HepG2 (cell line): Measurements from ENCODE around the gene ASCC3. TPM values are rescaled to one million over a fixed set of nuclear protein-coding genes. Genes with fewer than 3 reads are reported as not detected.

Source experiments
- ATAC-seq: fragments of 200-7000 bp; cut with Tn5 transposase; 3 replicates; pipeline ENCODE4 v1.9.1; 2020; ENCODE audit warnings: mild to moderate bottlenecking, moderate library complexity
- BruUV-seq: library from RNA; stranded (reverse); fragments of 400-500 nt; replicated peaks from 2 replicates; lab custom pipeline; 2021; lab: Mats Ljungman, UMichigan
- CTCF ChIA-PET: fragments of 300-600 bp; formaldehyde crosslinking; extraction: SDS; loops from one replicate; lab custom pipeline; 2021; ENCODE audit warnings: low total read pairs, inconsistent platforms, low intra/inter-chr PET ratio; lab: Yijun Ruan, JAX
- POLR2A ChIA-PET: fragments of 350-600 bp; sonication (Branson Sonifier 250); formaldehyde crosslinking; loops from one replicate; lab custom pipeline; 2020; ENCODE audit warnings: antibody characterized with exemption, inconsistent platforms; lab: Yijun Ruan, JAX
- DNase-seq: peaks from one replicate; pipeline ENCODE4 v3.0.0-alpha.2; 2015; ENCODE audit warnings: low spot score
- FAIRE-seq: peaks from 3 replicates; lab custom pipeline; 2011; peaks lifted over from hg19 to GRCh38; lab: Jason Lieb, UNC
- H2AFZ ChIP-seq: one replicate; pipeline ENCODE4 v1.6.1; 2011; ENCODE audit warnings: low read length, inconsistent platforms
- H3K27ac ChIP-seq: fragments of 300-600 bp; 3 replicates; pipeline ENCODE4 v1.8.0; 2011; ENCODE audit warnings: mixed run types, mild to moderate bottlenecking, mixed read lengths, low read length, inconsistent platforms; ENCODE audit not compliant: insufficient read depth; ENCODE audit errors: extremely low read length
- H3K27me3 ChIP-seq, 2 experiments: fragments of 200-600 bp in 1 of 2; 2 replicates in 1 of 2; 3 replicates in 1 of 2; pipeline versions ENCODE4 v1.6.0 to v1.8.0; 2011; ENCODE audit warnings: low read length in 2 of 2, mild to moderate bottlenecking in 2 of 2, moderate library complexity in 2 of 2, inconsistent platforms in 1 of 2; ENCODE audit not compliant: insufficient read depth in 2 of 2, control insufficient read depth in 1 of 2
- H3K36me3 ChIP-seq, 2 experiments: fragments of 200-600 bp in 1 of 2; replicated peaks in 1 of 2; 2 replicates in 1 of 2; 3 replicates in 1 of 2; pipeline versions ENCODE4 v1.5.1 to v1.8.0; 2011; ENCODE audit warnings: low read length in 2 of 2, inconsistent platforms in 1 of 2; ENCODE audit not compliant: insufficient read depth in 2 of 2, control insufficient read depth in 1 of 2
- H3K4me1 ChIP-seq: 2 replicates; pipeline ENCODE4 v1.5.1; 2012; ENCODE audit warnings: low read length, inconsistent platforms; ENCODE audit not compliant: insufficient read depth
- H3K4me2 ChIP-seq: 2 replicates; pipeline ENCODE4 v1.6.0; 2011; ENCODE audit warnings: low read depth, low read length, inconsistent platforms
- H3K4me3 ChIP-seq, 3 experiments: fragments of 200-600 bp in 1 of 3; sonication (generic), shearing (Covaris generic) in 1 of 3; replicated peaks in 1 of 3; 2 replicates each; pipeline ENCODE4 v1.5.1; 2011 to 2016; ENCODE audit warnings: low read length in 3 of 3, inconsistent platforms in 2 of 3, low read depth in 2 of 3, mild to moderate bottlenecking in 2 of 3, control low read depth in 1 of 3, mixed read lengths in 1 of 3; ENCODE audit not compliant: insufficient read depth in 1 of 3
- H3K79me2 ChIP-seq: one replicate; pipeline ENCODE4 v1.6.1; 2011; ENCODE audit warnings: low read length, inconsistent platforms; ENCODE audit not compliant: insufficient read depth
- H3K9ac ChIP-seq: 2 replicates; pipeline ENCODE4 v1.6.0; 2011; ENCODE audit warnings: mild to moderate bottlenecking, low read depth, low read length, inconsistent platforms; ENCODE audit not compliant: insufficient read depth
- H3K9me3 ChIP-seq: 2 replicates; pipeline ENCODE4 v1.5.1; 2012; ENCODE audit warnings: mild to moderate bottlenecking, low read length
- H4K20me1 ChIP-seq: 2 replicates; pipeline ENCODE4 v1.6.0; 2011; ENCODE audit warnings: inconsistent platforms, mild to moderate bottlenecking, low read length, moderate library complexity; ENCODE audit not compliant: insufficient read depth
- ARNT2 ChIP-seq: sonication (generic); formaldehyde crosslinking; IDR thresholded peaks from 2 replicates; pipeline ENCODE4 v1.8.0; 2022; ENCODE audit warnings: mild to moderate bottlenecking, low read depth, missing genetic modification reagents, moderate library complexity
- ATF1 ChIP-seq: IDR thresholded peaks from 2 replicates; pipeline ENCODE4 v1.6.1; 2016; ENCODE audit warnings: mild to moderate bottlenecking, control low read depth
- BRCA1 ChIP-seq: sonication (generic); formaldehyde crosslinking; IDR thresholded peaks from 2 replicates; pipeline ENCODE4 v1.4.0; 2020; ENCODE audit warnings: missing genetic modification reagents
- CREM ChIP-seq, 2 experiments: sonication (generic) in 1 of 2; formaldehyde crosslinking in 1 of 2; IDR thresholded peaks; 2 replicates each; pipeline versions ENCODE4 v1.4.0 to v1.6.1; 2016 to 2020; ENCODE audit warnings: antibody characterized with exemption in 1 of 2, mild to moderate bottlenecking in 1 of 2, missing genetic modification reagents in 1 of 2
- FOXP4 ChIP-seq: sonication (generic); formaldehyde crosslinking; IDR thresholded peaks from 2 replicates; pipeline ENCODE4 v1.4.0; 2020; ENCODE audit warnings: missing genetic modification reagents
- KLF9 ChIP-seq: IDR thresholded peaks from 2 replicates; pipeline ENCODE4 v1.6.1; 2016; ENCODE audit warnings: low read depth
- MIER2 ChIP-seq: IDR thresholded peaks from 2 replicates; pipeline ENCODE4 v1.6.1; 2016; ENCODE audit warnings: missing biosample characterization, missing genetic modification reagents
- RAD21 ChIP-seq: fragments of 450-650 bp; formaldehyde crosslinking; IDR thresholded peaks from 2 replicates; pipeline ENCODE4 v1.5.0; 2020; ENCODE audit warnings: mild to moderate bottlenecking
- TFAP4 ChIP-seq: sonication (generic); IDR thresholded peaks from 2 replicates; pipeline ENCODE4 v1.6.1; 2016; ENCODE audit warnings: low read depth, borderline replicate concordance
- ZC3H13 ChIP-seq: sonication (generic); formaldehyde crosslinking; IDR thresholded peaks from 2 replicates; pipeline ENCODE4 v1.8.1; 2023; ENCODE audit warnings: mild to moderate bottlenecking, missing genetic modification reagents, moderate library complexity
- ZFP1 ChIP-seq: IDR thresholded peaks from 2 replicates; pipeline ENCODE4 v1.6.1; 2016
- ZMYM2 ChIP-seq: sonication (generic); formaldehyde crosslinking; IDR thresholded peaks from 2 replicates; pipeline ENCODE4 v1.8.0; 2022; ENCODE audit warnings: mild to moderate bottlenecking, missing genetic modification reagents
- ZNF34 ChIP-seq: sonication (generic); formaldehyde crosslinking; IDR thresholded peaks from 2 replicates; pipeline ENCODE4 v1.4.0; 2020; ENCODE audit warnings: mild to moderate bottlenecking, missing genetic modification reagents, borderline replicate concordance
- ZNF414 ChIP-seq: sonication (generic); formaldehyde crosslinking; IDR thresholded peaks from 2 replicates; pipeline ENCODE4 v1.5.0; 2020; ENCODE audit warnings: missing genetic modification reagents
- ZZZ3 ChIP-seq: sonication (generic); formaldehyde crosslinking; IDR thresholded peaks from 2 replicates; pipeline ENCODE4 v1.4.0; 2020; ENCODE audit warnings: missing genetic modification reagents, mild to moderate bottlenecking, borderline replicate concordance
- WGBS: methylation state at CpG from one replicate; pipeline ENCODE4 v1.1.6; 2017; ENCODE audit warnings: low lambda C conversion rate; 5-methylcytosine and 5-hydroxymethylcytosine counted together
- in situ Hi-C: cut with HindIII; loops from 2 replicates; pipeline ENCODE4 v1.10.0; 2017; ENCODE audit warnings: low pct_unique_long_range_greater_than_20kb; ENCODE audit not compliant: extremely low pct_ligation_motif_present
- intact Hi-C: fragments of 100-400 bp; cut with micrococcal nuclease; formaldehyde crosslinking; loops from one replicate; pipeline ENCODE4 v1.10.0; 2022; ENCODE audit not compliant: unreplicated experiment
- polyA plus RNA-seq, 8 experiments: library from polyadenylated mRNA; depleted of rRNA in 3 of 8; stranded (reverse) in 7 of 8; unstranded in 1 of 8; fragments of >200 nt; fragmentation: Illumina TruSeq in 4 of 8; extraction: Trizol in 4 of 8; gene quantifications; 2 replicates each; pipeline versions ENCODE4 v1.2.1 to v1.2.3, GENCODE V29; 2011 to 2016; ENCODE audit warnings: low read depth in 4 of 8, missing spikeins in 1 of 8, mixed read lengths in 1 of 8; ENCODE audit not compliant: insufficient read depth in 1 of 8
- total RNA-seq, 5 experiments: library from RNA; depleted of rRNA; stranded (reverse); fragments of >200 nt; fragmentation: Illumina TruSeq; extraction: Trizol; gene quantifications; 2 replicates each; pipeline ENCODE4 v1.2.3, GENCODE V29; 2016; ENCODE audit warnings: low read depth in 1 of 5
- TF ChIP-seq, protein P1 (sequence below): sonication (generic); formaldehyde crosslinking; IDR thresholded peaks from 2 replicates; pipeline ENCODE4 v1.9.0; 2021; ENCODE audit warnings: missing genetic modification reagents, mild to moderate bottlenecking, borderline replicate concordance
- TF ChIP-seq, protein P2 (sequence below): sonication (generic); formaldehyde crosslinking; IDR thresholded peaks from 2 replicates; pipeline ENCODE4 v1.9.0; 2021; ENCODE audit warnings: missing genetic modification reagents, borderline replicate concordance
- TF ChIP-seq, protein P3 (sequence below): IDR thresholded peaks from 2 replicates; pipeline ENCODE4 v1.6.1; 2018; ENCODE audit warnings: missing genetic modification reagents

Gene ASCC3
- total and polyA plus RNA-seq, 2 of the 13 experiments (the other 11 are each of a cell fraction or from before 2014, with no cell fraction given): 23.1 to 55.7 TPM

DNA sequence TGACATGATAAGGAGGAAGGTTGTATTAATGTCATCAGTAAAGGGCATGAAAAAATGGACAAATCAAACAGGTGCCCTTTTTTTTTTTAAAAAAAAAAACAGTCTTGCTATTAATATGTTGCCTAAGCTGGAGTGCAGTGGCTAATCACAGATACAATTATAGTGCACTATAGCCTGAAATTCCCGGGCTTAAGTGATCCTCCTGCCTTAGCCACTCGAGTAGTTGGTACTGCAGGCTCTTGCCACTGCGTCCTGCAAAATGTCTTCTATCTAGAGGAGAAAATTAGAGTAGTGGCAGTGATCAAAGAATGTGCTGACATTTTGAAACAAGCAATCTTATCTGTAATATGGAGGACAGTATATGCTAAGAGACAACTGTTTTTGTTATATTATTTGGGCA is 127.7 kb downstream of the ASCC3 start:
- Histone ChIP-seq H3K9me3 (no peaks in the 10 kb centered on the region), H3K36me3 (0 out of 5 replicates have a peak, but pooled peaks cover 1 to 3% of the 10 kb centered on the region in 2 experiments), H2AFZ (no peak overlapping the region), H4K20me1 (no peaks in the 10 kb centered on the region), H3K79me2 (no peaks in the 10 kb centered on the region), H3K4me1 (no peaks in the 10 kb centered on the region), H3K27me3 (no peaks in the 10 kb centered on the region), H3K27ac (no peak overlapping the region), H3K4me2 (no peak overlapping the region), H3K9ac (no peak overlapping the region), H3K4me3 (no peak overlapping the region)
- CTCF ChIA-PET: no interaction called here
- ATAC-seq (no peak), DNase-seq (no peak), FAIRE-seq (no peak)
- no peak for TF ChIP-seq ATF1 (CRISPR knock-in tag)
- TF ChIP-seq BRCA1 (CRISPR knock-in tag): no peak
- no peak for TF ChIP-seq ZNF414 (CRISPR knock-in tag)
- no peak for TF ChIP-seq KLF9 (CRISPR knock-in tag)
- TF ChIP-seq CREM (IDR thresholded peaks at IDR 0.05): no peak
- TF ChIP-seq CREM (CRISPR knock-in tag; IDR thresholded peaks at IDR 0.05): no peak
- TF ChIP-seq, protein P1, sequence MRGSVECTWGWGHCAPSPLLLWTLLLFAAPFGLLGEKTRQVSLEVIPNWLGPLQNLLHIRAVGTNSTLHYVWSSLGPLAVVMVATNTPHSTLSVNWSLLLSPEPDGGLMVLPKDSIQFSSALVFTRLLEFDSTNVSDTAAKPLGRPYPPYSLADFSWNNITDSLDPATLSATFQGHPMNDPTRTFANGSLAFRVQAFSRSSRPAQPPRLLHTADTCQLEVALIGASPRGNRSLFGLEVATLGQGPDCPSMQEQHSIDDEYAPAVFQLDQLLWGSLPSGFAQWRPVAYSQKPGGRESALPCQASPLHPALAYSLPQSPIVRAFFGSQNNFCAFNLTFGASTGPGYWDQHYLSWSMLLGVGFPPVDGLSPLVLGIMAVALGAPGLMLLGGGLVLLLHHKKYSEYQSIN: no peak
- TF ChIP-seq, protein P2, sequence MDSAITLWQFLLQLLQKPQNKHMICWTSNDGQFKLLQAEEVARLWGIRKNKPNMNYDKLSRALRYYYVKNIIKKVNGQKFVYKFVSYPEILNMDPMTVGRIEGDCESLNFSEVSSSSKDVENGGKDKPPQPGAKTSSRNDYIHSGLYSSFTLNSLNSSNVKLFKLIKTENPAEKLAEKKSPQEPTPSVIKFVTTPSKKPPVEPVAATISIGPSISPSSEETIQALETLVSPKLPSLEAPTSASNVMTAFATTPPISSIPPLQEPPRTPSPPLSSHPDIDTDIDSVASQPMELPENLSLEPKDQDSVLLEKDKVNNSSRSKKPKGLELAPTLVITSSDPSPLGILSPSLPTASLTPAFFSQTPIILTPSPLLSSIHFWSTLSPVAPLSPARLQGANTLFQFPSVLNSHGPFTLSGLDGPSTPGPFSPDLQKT (CRISPR knock-in tag): no peak
- TF ChIP-seq ZZZ3: no peak
- no peak for TF ChIP-seq RAD21 (CRISPR knock-in tag)
- no peak for TF ChIP-seq MIER2 (CRISPR knock-in tag)
- TF ChIP-seq ZC3H13 (CRISPR knock-in tag): no peak
- no peak for TF ChIP-seq ZNF34
- no peak for TF ChIP-seq ZFP1 (CRISPR knock-in tag)
- TF ChIP-seq ZMYM2: no peak
- TF ChIP-seq ARNT2: no peak
- TF ChIP-seq, protein P3, sequence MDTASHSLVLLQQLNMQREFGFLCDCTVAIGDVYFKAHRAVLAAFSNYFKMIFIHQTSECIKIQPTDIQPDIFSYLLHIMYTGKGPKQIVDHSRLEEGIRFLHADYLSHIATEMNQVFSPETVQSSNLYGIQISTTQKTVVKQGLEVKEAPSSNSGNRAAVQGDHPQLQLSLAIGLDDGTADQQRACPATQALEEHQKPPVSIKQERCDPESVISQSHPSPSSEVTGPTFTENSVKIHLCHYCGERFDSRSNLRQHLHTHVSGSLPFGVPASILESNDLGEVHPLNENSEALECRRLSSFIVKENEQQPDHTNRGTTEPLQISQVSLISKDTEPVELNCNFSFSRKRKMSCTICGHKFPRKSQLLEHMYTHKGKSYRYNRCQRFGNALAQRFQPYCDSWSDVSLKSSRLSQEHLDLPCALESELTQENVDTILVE (CRISPR knock-in tag): no peak
- no peak for TF ChIP-seq TFAP4
- TF ChIP-seq FOXP4 (CRISPR knock-in tag): no peak
- WGBS: 96% methylated on average over 3 of the region's 3 CpGs
- intact Hi-C loops: no loop called here
- in situ Hi-C loops: no loop called here
- POLR2A ChIA-PET: no interaction called here
- BruUV-seq: no TSS peak
